Ectodermal cell (in vitro differentiated cells): ENCODE data around the gene APMAP.

Experiments
- H3K27ac ChIP-seq: 2 replicates; pipeline ENCODE4 v1.7.0; 2013; ENCODE audit warnings: mild to moderate bottlenecking, low read depth, low read length; ENCODE audit not compliant: insufficient read depth, poor library complexity, severe bottlenecking
- H3K27me3 ChIP-seq: 2 replicates; pipeline ENCODE4 v1.7.0; 2013; ENCODE audit warnings: mild to moderate bottlenecking, low read length; ENCODE audit not compliant: insufficient read depth, control insufficient read depth, poor library complexity, severe bottlenecking
- H3K36me3 ChIP-seq: one replicate; pipeline ENCODE4 v1.7.0; 2013; ENCODE audit warnings: low read length; ENCODE audit not compliant: control insufficient read depth, insufficient read depth
- H3K4me1 ChIP-seq: one replicate; pipeline ENCODE4 v1.7.0; 2013; ENCODE audit warnings: low read length; ENCODE audit not compliant: control insufficient read depth, insufficient read depth
- H3K4me3 ChIP-seq: 2 replicates; pipeline ENCODE4 v1.7.0; 2013; ENCODE audit warnings: low read depth, low read length, control low read depth; ENCODE audit not compliant: insufficient read depth
- H3K9me3 ChIP-seq: 2 replicates; pipeline ENCODE4 v1.7.0; 2013; ENCODE audit warnings: mild to moderate bottlenecking, low read length, moderate library complexity; ENCODE audit not compliant: control insufficient read depth
- WGBS, 2 experiments: methylation state at CpG; one replicate each; pipeline ENCODE4 v1.1.7; 2013; ENCODE audit warnings: missing lambda C conversion rate in 2 of 2; 5-methylcytosine and 5-hydroxymethylcytosine counted together

APMAP gene

GRCh38 chr20:24917797-24918578 lies 74.6 kb downstream of the APMAP start:
- Histone ChIP-seq H3K4me3 (no peak overlapping the region), H3K9me3 (no peaks in the 10 kb centered on the region), H3K27me3 (no peaks in the 10 kb centered on the region), H3K27ac (no peak overlapping the region), H3K36me3 (no peaks in the 10 kb centered on the region), H3K4me1 (peaks cover 6% of the 10 kb centered on the region)
- WGBS, 2 experiments, result 41 to 42% methylated on average over 34 of the region's 34 CpGs

DNA sequence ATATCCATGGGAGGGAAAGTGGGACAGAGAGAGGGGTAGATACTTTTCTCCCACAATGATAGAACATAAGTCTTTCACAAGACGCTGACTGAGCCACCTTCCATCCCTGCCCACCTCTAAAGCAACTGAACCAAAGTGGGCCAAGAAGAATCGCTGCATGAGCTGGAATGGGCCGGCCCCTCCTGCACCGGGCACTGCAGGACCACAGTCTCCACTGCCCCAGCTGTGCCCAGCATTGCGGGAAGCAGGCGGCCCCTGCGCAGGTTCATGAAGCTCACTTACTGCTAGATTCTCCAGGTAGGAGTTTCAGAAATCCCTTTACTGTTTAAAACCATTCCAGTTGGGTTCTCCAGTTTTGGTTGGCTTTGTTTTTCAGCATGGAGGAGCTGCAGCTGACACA lies 75.5 kb downstream of the APMAP start:
- 81% methylated on average over 7 of the region's 7 CpGs for WGBS, 2 experiments
- peaks cover 6% of the 10 kb centered on the region for H3K4me1 ChIP-seq
- no peak overlapping the region for H3K27ac ChIP-seq

GRCh38 chr20:24916412-24916811 lies 76.1 kb downstream of the APMAP start:
- no peak overlapping the region for H3K4me3 ChIP-seq
- H3K4me1 ChIP-seq, result peaks cover 6% of the 10 kb centered on the region
- no peaks in the 10 kb centered on the region for H3K9me3 ChIP-seq
- WGBS, 2 experiments, result 90 to 96% methylated on average over 1 of the region's 1 CpG
- no peaks in the 10 kb centered on the region for H3K27me3 ChIP-seq
- H3K36me3 ChIP-seq, result no peaks in the 10 kb centered on the region
- no peak overlapping the region for H3K27ac ChIP-seq

More for the DNA sequence above, 75.5 kb downstream of the APMAP start:
- Histone ChIP-seq H3K27me3 (no peaks in the 10 kb centered on the region), H3K4me3 (no peak overlapping the region), H3K36me3 (no peaks in the 10 kb centered on the region), H3K9me3 (no peaks in the 10 kb centered on the region)

DNA sequence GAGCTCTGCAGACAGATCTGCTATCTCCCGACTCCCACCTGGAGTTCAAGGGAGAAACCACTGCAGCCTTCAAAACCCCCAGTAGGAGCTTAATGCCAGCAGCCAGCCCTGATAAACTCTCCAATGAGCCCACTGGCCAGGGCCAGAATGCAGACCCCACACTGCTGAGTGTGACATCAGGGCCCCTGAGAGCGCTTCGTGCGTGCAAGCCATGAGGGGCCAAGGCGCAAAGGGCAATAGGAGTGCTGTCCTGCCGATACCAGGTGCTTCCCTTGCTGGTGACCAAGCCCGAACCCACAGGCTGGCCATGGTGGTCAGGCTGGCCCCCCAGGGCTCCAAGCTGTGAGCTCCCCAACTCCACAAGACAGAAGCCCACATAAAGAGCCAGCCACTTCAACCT lies 76.7 kb downstream of the APMAP start:
- no peaks in the 10 kb centered on the region for H3K36me3 ChIP-seq
- H3K9me3 ChIP-seq, result no peaks in the 10 kb centered on the region
- no peaks in the 10 kb centered on the region for H3K27me3 ChIP-seq
- H3K4me1 ChIP-seq, result peaks cover 6% of the 10 kb centered on the region
- H3K27ac ChIP-seq, result no peak overlapping the region
- WGBS, 2 experiments, result 95% methylated on average over 7 of the region's 7 CpGs
- no peak overlapping the region for H3K4me3 ChIP-seq

DNA sequence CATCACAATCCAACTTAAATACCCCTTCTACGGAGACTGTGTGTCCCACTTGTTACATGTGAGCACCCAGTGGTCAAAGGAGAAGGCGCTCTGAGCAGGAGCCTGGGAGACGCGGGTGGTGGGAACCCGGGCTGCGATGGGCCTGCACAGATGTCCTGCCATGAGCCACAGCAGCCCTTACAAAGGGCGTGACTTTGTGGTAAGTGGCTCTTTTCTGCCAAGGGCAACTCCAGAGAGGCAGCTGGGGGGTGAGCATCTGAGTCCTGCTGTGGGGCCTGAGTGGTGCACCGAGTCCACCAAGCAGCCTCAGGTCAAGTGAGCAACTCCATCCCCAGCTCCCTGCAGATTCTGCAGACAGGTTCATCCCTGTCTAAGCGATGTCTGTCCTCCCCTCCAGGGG lies 77.1 kb downstream of the APMAP start:
- H3K27me3 ChIP-seq, result no peaks in the 10 kb centered on the region
- 90 to 91% methylated on average over 9 of the region's 9 CpGs for WGBS, 2 experiments
- H3K4me1 ChIP-seq, result peaks cover 6% of the 10 kb centered on the region
- H3K27ac ChIP-seq, result no peak overlapping the region
- H3K9me3 ChIP-seq, result no peaks in the 10 kb centered on the region
- no peaks in the 10 kb centered on the region for H3K36me3 ChIP-seq
- H3K4me3 ChIP-seq, result no peak overlapping the region

- peaks cover 6% of the 10 kb centered on the region for H3K4me1 ChIP-seq
- H3K36me3 ChIP-seq, result no peaks in the 10 kb centered on the region
- no peak overlapping the region for H3K4me3 ChIP-seq
- H3K27ac ChIP-seq, result no peak overlapping the region
- WGBS, 2 experiments, result 86 to 88% methylated on average over 14 of the region's 14 CpGs
- H3K27me3 ChIP-seq, result no peaks in the 10 kb centered on the region
- no peaks in the 10 kb centered on the region for H3K9me3 ChIP-seq
These were observed 77.9 kb downstream of the APMAP start for GRCh38 chr20:24914388-24915241.

DNA sequence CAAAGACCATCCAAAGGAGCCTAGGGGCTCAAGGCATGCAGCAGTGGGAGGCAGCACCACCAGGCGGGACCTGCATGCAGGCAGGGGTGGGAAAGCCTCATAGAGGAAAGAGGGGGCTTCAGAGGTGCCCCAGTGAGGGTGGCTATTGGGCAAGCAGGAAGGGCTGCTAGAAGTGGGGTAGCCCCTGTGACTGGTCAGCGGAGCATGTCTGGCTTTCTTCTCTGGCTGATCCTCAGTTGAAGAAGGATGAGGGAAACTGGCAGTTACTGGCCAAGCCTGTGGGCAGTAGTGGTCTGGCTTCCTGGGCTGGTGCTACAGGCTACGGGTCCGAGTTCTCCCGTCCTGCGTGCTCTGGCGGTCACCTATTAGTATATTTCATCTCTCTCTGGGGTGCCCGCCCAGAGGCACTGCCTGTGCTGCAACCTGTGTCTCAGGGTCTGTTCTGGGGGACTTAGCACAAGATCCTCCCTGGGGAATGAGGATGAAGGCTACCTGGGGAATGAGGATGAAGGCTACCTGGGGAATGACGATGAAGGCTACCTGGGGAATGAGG lies 79.4 kb downstream of the APMAP start:
- H3K27ac ChIP-seq, result no peak overlapping the region
- H3K9me3 ChIP-seq, result no peaks in the 10 kb centered on the region
- H3K4me3 ChIP-seq, result no peak overlapping the region
- H3K36me3 ChIP-seq, result no peaks in the 10 kb centered on the region
- WGBS, 2 experiments, result 87 to 91% methylated on average over 8 of the region's 9 CpGs
- H3K27me3 ChIP-seq, result no peaks in the 10 kb centered on the region
- H3K4me1 ChIP-seq, result peaks cover 5% of the 10 kb centered on the region
